GM12801 (cell line): Measurements from ENCODE around the gene SDK1.

ENCODE experiments used
- TF ChIP-seq, protein P1 (sequence below): IDR thresholded peaks from one replicate; pipeline ENCODE4 v1.5.1; 2011; ENCODE audit warnings: control low read depth; ENCODE audit not compliant: insufficient read length; ENCODE audit errors: extremely low read depth

SDK1 gene

DNA sequence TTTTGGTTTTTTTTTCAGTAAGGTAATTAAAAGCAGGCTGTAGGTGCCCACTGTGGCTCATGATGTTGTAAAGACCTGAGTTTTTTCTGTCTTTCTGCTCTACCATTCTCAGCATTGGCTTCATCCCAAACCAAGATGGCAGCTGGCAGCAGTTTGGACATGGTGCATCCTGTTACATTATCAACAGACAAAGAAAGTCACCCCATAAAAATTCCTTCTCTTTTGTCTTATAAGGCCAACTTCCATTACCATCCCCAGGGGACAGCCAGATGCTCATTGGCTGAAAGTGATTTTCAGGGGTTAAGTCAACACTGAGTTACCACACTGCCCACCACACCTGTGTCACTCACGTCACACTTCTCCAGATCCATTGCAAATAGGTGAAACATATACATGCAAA is 558.4 kb downstream of the SDK1 start:
- TF ChIP-seq, protein P1, sequence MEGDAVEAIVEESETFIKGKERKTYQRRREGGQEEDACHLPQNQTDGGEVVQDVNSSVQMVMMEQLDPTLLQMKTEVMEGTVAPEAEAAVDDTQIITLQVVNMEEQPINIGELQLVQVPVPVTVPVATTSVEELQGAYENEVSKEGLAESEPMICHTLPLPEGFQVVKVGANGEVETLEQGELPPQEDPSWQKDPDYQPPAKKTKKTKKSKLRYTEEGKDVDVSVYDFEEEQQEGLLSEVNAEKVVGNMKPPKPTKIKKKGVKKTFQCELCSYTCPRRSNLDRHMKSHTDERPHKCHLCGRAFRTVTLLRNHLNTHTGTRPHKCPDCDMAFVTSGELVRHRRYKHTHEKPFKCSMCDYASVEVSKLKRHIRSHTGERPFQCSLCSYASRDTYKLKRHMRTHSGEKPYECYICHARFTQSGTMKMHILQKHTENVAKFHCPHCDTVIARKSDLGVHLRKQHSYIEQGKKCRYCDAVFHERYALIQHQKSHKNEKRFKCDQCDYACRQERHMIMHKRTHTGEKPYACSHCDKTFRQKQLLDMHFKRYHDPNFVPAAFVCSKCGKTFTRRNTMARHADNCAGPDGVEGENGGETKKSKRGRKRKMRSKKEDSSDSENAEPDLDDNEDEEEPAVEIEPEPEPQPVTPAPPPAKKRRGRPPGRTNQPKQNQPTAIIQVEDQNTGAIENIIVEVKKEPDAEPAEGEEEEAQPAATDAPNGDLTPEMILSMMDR = no peak

- TF ChIP-seq, protein P1 = no peak
Observed at GRCh38 chr7:3860932-3861331, 559.9 kb downstream of the SDK1 start.

- TF ChIP-seq, protein P1 = no peak
Observed at GRCh38 chr7:3861386-3861785, 560.3 kb downstream of the SDK1 start.

- TF ChIP-seq, protein P1 = no peak
Observed at GRCh38 chr7:3861941-3862340, 560.9 kb downstream of the SDK1 start.

DNA sequence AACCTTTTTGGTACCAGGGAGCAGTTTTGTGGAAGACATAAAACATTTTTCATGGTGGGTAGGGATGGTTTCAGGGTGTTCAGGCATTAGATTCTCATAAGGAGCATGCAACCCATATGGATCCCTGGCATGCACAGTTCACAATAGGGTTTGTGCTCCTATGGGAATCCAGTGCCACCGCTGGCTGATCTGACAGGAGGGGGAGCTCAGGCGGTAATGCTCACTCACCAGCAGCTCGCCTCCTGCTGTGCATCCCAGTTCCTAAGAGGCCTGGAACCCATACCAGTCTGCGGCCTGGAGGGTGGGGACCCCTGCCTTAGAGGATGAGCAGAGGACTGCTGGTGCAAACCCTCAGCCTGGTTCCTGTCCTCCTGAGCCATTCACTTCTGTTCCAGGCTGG is 561.7 kb downstream of the SDK1 start:
- TF ChIP-seq, protein P1 = no peak

DNA sequence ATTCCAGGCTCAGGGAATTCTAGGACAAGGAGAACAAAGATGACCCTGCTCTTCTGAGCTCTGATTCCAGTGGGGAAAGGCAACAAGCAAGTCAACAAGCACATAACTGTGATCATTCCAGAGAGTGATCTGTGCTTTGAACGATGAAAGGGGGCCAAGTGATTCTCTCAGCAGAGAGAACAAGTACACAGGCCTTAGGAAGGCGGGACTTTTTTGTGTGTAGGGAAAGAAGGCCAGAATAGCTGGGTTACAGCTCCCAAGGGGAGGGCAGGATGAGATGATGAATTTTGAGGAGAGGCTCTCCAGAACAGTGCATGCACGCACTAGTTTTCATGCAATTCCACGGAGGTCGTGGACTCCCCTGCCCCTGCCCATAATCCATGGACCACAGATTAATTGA is 565.2 kb downstream of the SDK1 start:
- TF ChIP-seq, protein P1 = no peak

DNA sequence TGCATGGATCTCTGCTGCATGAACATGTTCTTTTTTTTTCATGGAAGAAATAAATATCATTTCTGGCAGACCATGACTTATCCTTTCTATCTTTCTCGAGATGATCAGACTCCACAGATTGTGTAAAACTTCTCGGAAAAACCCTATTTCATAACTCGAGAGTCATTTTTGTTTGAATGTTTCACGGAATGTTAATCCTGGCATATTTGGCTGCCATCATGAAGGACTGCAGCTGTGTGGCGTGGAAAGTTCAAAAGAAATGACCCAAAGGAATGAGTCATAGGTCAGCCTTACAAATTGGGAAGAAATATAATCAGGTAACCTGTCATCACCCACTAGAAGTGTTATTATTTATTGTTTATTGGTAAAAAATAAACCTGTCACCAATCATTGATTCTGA is 566.8 kb downstream of the SDK1 start:
- TF ChIP-seq, protein P1 = no peak
